Endothelial cell of umbilical vein (primary cell): ENCODE results near the gene RAP1GAP. TPM values are rescaled to one million over a fixed set of nuclear protein-coding genes. Genes with fewer than 3 reads are reported as not detected.

Experiments used
- BruUV-seq: library from RNA; stranded (reverse); fragments of 400-500 nt; replicated peaks from 2 replicates; lab custom pipeline; 2021; lab: Mats Ljungman, UMichigan
- CTCF ChIA-PET: fragments of 300-600, 350-600 bp; sonication (Branson Sonifier 250); formaldehyde crosslinking; loops from one replicate; lab custom pipeline; 2021; ENCODE audit warnings: antibody characterized with exemption, inconsistent platforms; lab: Charles Lee
- POLR2A ChIA-PET: fragments of 300-600, 350-600 bp; sonication (Branson Sonifier 250); formaldehyde crosslinking; loops from one replicate; lab custom pipeline; 2021; ENCODE audit warnings: antibody characterized with exemption, inconsistent platforms; lab: Charles Lee
- DNase-seq: peaks from one replicate; pipeline ENCODE4 v3.0.0-alpha.2; 2011; ENCODE audit warnings: low read depth, low spot score
- FAIRE-seq: peaks from 2 replicates; lab custom pipeline; 2011; peaks lifted over from hg19 to GRCh38; lab: Jason Lieb, UNC
- H2AFZ ChIP-seq: 2 replicates; pipeline ENCODE4 v1.6.0; 2012; ENCODE audit warnings: low read depth, low read length, control low read depth, inconsistent platforms
- H3K27ac ChIP-seq: 2 replicates; pipeline ENCODE4 v1.5.1; 2011; ENCODE audit warnings: low read depth, mild to moderate bottlenecking, control low read depth, low read length, moderate library complexity; ENCODE audit not compliant: insufficient read depth
- H3K27me3 ChIP-seq, 2 experiments: 2 replicates each; pipeline versions ENCODE4 v1.6.0 to v1.6.1; 2011; ENCODE audit warnings: low read length in 2 of 2, mixed read lengths in 1 of 2; ENCODE audit not compliant: control insufficient read depth in 2 of 2, insufficient read depth in 2 of 2
- H3K36me3 ChIP-seq, 2 experiments: 2 replicates in 1 of 2; 3 replicates in 1 of 2; pipeline ENCODE4 v1.5.1; 2011; ENCODE audit warnings: low read length in 2 of 2, mild to moderate bottlenecking in 1 of 2, moderate library complexity in 1 of 2; ENCODE audit not compliant: control insufficient read depth in 2 of 2, insufficient read depth in 2 of 2; ENCODE audit errors: extremely low read depth in 1 of 2
- H3K4me1 ChIP-seq: 3 replicates; pipeline ENCODE4 v1.5.1; 2011; ENCODE audit warnings: mild to moderate bottlenecking, low read length; ENCODE audit not compliant: control insufficient read depth, insufficient read depth; ENCODE audit errors: extremely low read depth
- H3K4me2 ChIP-seq: 2 replicates; pipeline ENCODE4 v1.6.1; 2011; ENCODE audit warnings: low read length, control low read depth, mixed read lengths; ENCODE audit not compliant: insufficient read depth
- H3K4me3 ChIP-seq, 3 experiments: fragments of 200-600 bp in 1 of 3; sonication (generic), shearing (Covaris generic) in 1 of 3; replicated peaks in 1 of 3; 2 replicates each; pipeline ENCODE4 v1.5.1; 2011 to 2016; ENCODE audit warnings: control low read depth in 3 of 3, low read length in 3 of 3, mild to moderate bottlenecking in 2 of 3, inconsistent platforms in 1 of 3, low read depth in 1 of 3, moderate library complexity in 1 of 3; ENCODE audit not compliant: insufficient read depth in 1 of 3
- H3K79me2 ChIP-seq: 2 replicates; pipeline ENCODE4 v1.6.0; 2012; ENCODE audit warnings: low read length, inconsistent platforms; ENCODE audit not compliant: control insufficient read depth, insufficient read depth
- H3K9ac ChIP-seq: replicated peaks from 2 replicates; pipeline ENCODE3; 2011; ENCODE audit warnings: low read length, control low read depth; ENCODE audit not compliant: insufficient read depth; ENCODE audit errors: extremely low read depth
- H3K9me1 ChIP-seq: replicated peaks from 3 replicates; pipeline ENCODE4 v1.6.0; 2011; ENCODE audit warnings: mild to moderate bottlenecking, low read length; ENCODE audit not compliant: control insufficient read depth, insufficient read depth; ENCODE audit errors: extremely low read depth
- H3K9me3 ChIP-seq: replicated peaks from 2 replicates; pipeline ENCODE4 v1.5.1; 2012; ENCODE audit warnings: low read length, inconsistent platforms; ENCODE audit not compliant: control insufficient read depth, insufficient read depth
- H4K20me1 ChIP-seq: replicated peaks from 2 replicates; pipeline ENCODE3; 2011; ENCODE audit warnings: mild to moderate bottlenecking, low read length; ENCODE audit not compliant: control insufficient read depth, insufficient read depth; ENCODE audit errors: extremely low read depth
- EZH2 ChIP-seq: IDR thresholded peaks from 2 replicates; pipeline ENCODE4 v1.6.1; 2012; ENCODE audit warnings: borderline replicate concordance, low read depth, mild to moderate bottlenecking, moderate library complexity, low read length, inconsistent platforms; ENCODE audit not compliant: severe bottlenecking
- FOS ChIP-seq: IDR thresholded peaks from 2 replicates; pipeline ENCODE4 v1.6.1; 2011; ENCODE audit warnings: mild to moderate bottlenecking, low read length, moderate library complexity, borderline replicate concordance; ENCODE audit not compliant: insufficient read depth
- GATA2 ChIP-seq: IDR thresholded peaks from 2 replicates; pipeline ENCODE4 v1.7.0; 2011; ENCODE audit warnings: low read depth, mild to moderate bottlenecking, moderate library complexity, mixed read lengths, low read length; ENCODE audit not compliant: insufficient read length, insufficient read depth
- JUN ChIP-seq: IDR thresholded peaks from 2 replicates; pipeline ENCODE4 v1.6.1; 2011; ENCODE audit warnings: borderline replicate concordance, low read depth; ENCODE audit not compliant: insufficient read length, insufficient read depth
- MYC ChIP-seq: IDR thresholded peaks from one replicate; pipeline ENCODE4 v1.6.1; 2011; ENCODE audit warnings: mild to moderate bottlenecking, low read depth, low read length
- POLR2A ChIP-seq: IDR thresholded peaks from 2 replicates; pipeline ENCODE4 v1.6.1; 2012; ENCODE audit warnings: low read depth, mild to moderate bottlenecking, control low read depth, low read length
- POLR2AphosphoS5 ChIP-seq: IDR thresholded peaks from 2 replicates; pipeline ENCODE4 v1.6.1; 2012; ENCODE audit warnings: low read depth, mild to moderate bottlenecking, control low read depth, low read length, moderate library complexity; ENCODE audit not compliant: insufficient read depth
- dilution Hi-C: fragments of 300-500 bp; cut with MboI; formaldehyde crosslinking; loops from one replicate; pipeline ENCODE4 v1.15.0; 2019; ENCODE audit warnings: low sequenced_read_pairs; ENCODE audit not compliant: extremely low pct_ligation_motif_present
- intact Hi-C: fragments of 100-400 bp; cut with micrococcal nuclease; formaldehyde crosslinking; loops from one replicate; pipeline ENCODE4 v1.10.0; 2022
- polyA plus RNA-seq, 4 experiments: library from polyadenylated mRNA; depleted of rRNA in 3 of 4; stranded (reverse) in 3 of 4; unstranded in 1 of 4; fragments of >200 nt; gene quantifications; 2 replicates each; pipeline versions ENCODE4 v1.2.1 to v1.2.3, GENCODE V29; 2011 to 2012; ENCODE audit warnings: missing spikeins in 1 of 4
- total RNA-seq: library from RNA; stranded (reverse); gene quantifications from 2 replicates; pipeline ENCODE4 v1.2.3, GENCODE V29; 2021
- TF ChIP-seq, protein P1 (sequence below): IDR thresholded peaks from 2 replicates; pipeline ENCODE4 v1.6.1; 2011; ENCODE audit not compliant: insufficient read depth, insufficient read length
- TF ChIP-seq, protein P2 (sequence below), 2 donors: IDR thresholded peaks; 1 replicate in 1 of 2; 2 replicates in 1 of 2; pipeline ENCODE4 v1.5.1; 2011; ENCODE audit warnings: low read length in 2 of 2, mild to moderate bottlenecking in 2 of 2, moderate library complexity in 2 of 2, control low read depth in 1 of 2, inconsistent platforms in 1 of 2, low read depth in 1 of 2; ENCODE audit not compliant: insufficient read depth in 1 of 2; ENCODE audit errors: extremely low read depth in 1 of 2

Gene RAP1GAP
- total and polyA plus RNA-seq, 2 donors (not counting 3 experiments of a cell fraction or from before 2014, with no cell fraction given): 0.07 to 0.20 TPM

DNA sequence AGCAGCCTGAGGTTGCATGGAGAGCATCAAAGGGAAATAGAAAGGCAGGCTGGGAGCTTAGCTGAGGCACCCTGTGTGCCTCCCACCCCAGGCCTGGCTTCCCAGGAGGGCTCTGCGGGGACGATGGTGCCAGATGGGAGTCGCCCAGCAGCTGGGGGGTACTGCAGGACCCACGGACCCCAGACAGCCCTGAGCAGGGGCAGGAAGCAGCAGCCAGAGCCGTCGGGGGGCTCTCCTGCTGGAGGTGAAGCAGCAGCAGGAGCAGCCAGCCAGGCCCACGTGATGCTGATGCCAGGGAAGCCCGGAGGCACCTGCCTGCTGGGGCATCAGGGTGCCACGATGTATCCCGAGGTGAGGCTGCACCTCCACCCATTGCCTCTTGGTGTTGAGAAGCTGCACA lies 20.4 kb downstream of the RAP1GAP start:
- dilution Hi-C loops (no loop called here), intact Hi-C loops (loop anchor here (1.0 kb wide), 1 partner anchor 11 kb away; no protein-coding TSS in a partner anchor)
- H4K20me1 ChIP-seq: no peaks in the 10 kb centered on the region
- no peak overlapping the region for H2AFZ ChIP-seq
- H3K36me3 ChIP-seq: no peaks in the 10 kb centered on the region
- ChIA-PET POLR2A (no interaction called here), CTCF (interaction anchor here (7.2 kb wide), 1 partner anchor 11 kb away, joined by 34 read pairs; no protein-coding TSS in a partner anchor)
- H3K27ac ChIP-seq: no peak overlapping the region
- H3K4me2 ChIP-seq: no peak overlapping the region
- no TSS peak for BruUV-seq
- FAIRE-seq (no peak), DNase-seq (no peak)
- no peaks in the 10 kb centered on the region for H3K79me2 ChIP-seq
- TF ChIP-seq MYC (no peak), JUN (no peak)
- peaks cover 3% of the 10 kb centered on the region for H3K4me1 ChIP-seq
- no peak overlapping the region for H3K4me3 ChIP-seq
- H3K9ac ChIP-seq: no peak overlapping the region
- peaks cover 16 to 20% of the 10 kb centered on the region in 2 experiments for H3K27me3 ChIP-seq
- no peaks in the 10 kb centered on the region for H3K9me3 ChIP-seq
- H3K9me1 ChIP-seq: no peaks in the 10 kb centered on the region

DNA sequence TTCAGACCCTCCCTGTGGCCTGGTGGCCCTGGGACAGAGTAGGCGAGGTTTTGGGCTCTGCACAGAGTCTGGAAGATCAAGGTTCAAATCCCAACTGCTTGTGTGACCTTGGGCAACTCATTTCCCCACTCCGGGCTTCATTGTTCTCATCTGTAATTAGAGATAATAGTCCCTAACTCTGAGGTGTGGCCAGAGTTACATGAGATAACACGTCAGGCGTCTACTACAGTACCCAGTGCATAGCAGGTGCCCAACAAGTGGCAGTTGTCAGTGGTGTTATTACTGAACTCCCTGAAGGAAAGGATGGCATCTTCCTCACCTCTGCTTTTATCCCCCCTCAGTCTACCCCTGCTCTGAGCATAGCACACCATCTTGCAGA lies 20.8 kb downstream of the RAP1GAP start:
- TF ChIP-seq, protein P1, sequence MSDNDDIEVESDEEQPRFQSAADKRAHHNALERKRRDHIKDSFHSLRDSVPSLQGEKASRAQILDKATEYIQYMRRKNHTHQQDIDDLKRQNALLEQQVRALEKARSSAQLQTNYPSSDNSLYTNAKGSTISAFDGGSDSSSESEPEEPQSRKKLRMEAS: no peak
- TF ChIP-seq FOS: no peak
- TF ChIP-seq JUN: no peak
- TF ChIP-seq MYC: no peak
- TF ChIP-seq GATA2: no peak
- TF ChIP-seq POLR2A: no peak
- TF ChIP-seq, protein P2, sequence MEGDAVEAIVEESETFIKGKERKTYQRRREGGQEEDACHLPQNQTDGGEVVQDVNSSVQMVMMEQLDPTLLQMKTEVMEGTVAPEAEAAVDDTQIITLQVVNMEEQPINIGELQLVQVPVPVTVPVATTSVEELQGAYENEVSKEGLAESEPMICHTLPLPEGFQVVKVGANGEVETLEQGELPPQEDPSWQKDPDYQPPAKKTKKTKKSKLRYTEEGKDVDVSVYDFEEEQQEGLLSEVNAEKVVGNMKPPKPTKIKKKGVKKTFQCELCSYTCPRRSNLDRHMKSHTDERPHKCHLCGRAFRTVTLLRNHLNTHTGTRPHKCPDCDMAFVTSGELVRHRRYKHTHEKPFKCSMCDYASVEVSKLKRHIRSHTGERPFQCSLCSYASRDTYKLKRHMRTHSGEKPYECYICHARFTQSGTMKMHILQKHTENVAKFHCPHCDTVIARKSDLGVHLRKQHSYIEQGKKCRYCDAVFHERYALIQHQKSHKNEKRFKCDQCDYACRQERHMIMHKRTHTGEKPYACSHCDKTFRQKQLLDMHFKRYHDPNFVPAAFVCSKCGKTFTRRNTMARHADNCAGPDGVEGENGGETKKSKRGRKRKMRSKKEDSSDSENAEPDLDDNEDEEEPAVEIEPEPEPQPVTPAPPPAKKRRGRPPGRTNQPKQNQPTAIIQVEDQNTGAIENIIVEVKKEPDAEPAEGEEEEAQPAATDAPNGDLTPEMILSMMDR (IDR thresholded peaks at IDR 0.05; ENCODE audit: extremely low read depth in 1 of 2, insufficient read depth in 1 of 2, low read depth in 1 of 2, low read length in 2 of 2): no peak
- TF ChIP-seq EZH2: no peak
- TF ChIP-seq POLR2AphosphoS5: no peak
- Histone ChIP-seq H3K27me3 (peaks cover 16 to 20% of the 10 kb centered on the region in 2 experiments), H3K27ac (no peak overlapping the region), H3K9me3 (no peaks in the 10 kb centered on the region), H3K4me3 (no peak overlapping the region), H4K20me1 (no peaks in the 10 kb centered on the region), H3K79me2 (no peaks in the 10 kb centered on the region), H3K4me2 (no peak overlapping the region), H3K9me1 (no peaks in the 10 kb centered on the region), H3K4me1 (peaks cover 3% of the 10 kb centered on the region), H3K9ac (no peak overlapping the region), H3K36me3 (no peaks in the 10 kb centered on the region), H2AFZ (no peak overlapping the region)
- POLR2A ChIA-PET: interaction anchor here (0.5 kb wide), 1 partner anchor 141 kb away, joined by 3 read pairs; no protein-coding TSS in a partner anchor
- DNase-seq (no peak), FAIRE-seq (no peak)
- dilution Hi-C loops (no loop called here), intact Hi-C loops (loop anchor here (1.0 kb wide), 1 partner anchor 11 kb away; no protein-coding TSS in a partner anchor)
- BruUV-seq: no TSS peak
- CTCF ChIA-PET: interaction anchor here (7.2 kb wide), 1 partner anchor 11 kb away, joined by 34 read pairs; no protein-coding TSS in a partner anchor
